HG03196 (cell line): ENCODE measurements around the gene CCNI.
"Not testable (repeated sequence)": the region's sequence is repeated elsewhere in the genome, so short reads cannot be mapped to it uniquely, and the experiment has no call there.

Source experiments
- ATAC-seq: cut with Tn5 transposase; IDR thresholded peaks from one replicate; pipeline ENCODE4 v1.9.1; 2021; ENCODE audit not compliant: unreplicated experiment

Gene CCNI

GRCh38 chr4:77040854-77041725, 34.7 kb downstream of the CCNI start:
- no peak for ATAC-seq

GRCh38 chr4:77040270-77040669, 35.5 kb downstream of the CCNI start:
- ATAC-seq, result no peak

GRCh38 chr4:77039796-77040195, 36.0 kb downstream of the CCNI start:
- ATAC-seq, result no peak

- no peak for ATAC-seq
These were observed 38.1 kb downstream of the CCNI start for GRCh38 chr4:77037736-77038135.

GRCh38 chr4:77037168-77037567, 38.6 kb downstream of the CCNI start:
- not testable (repeated sequence) for ATAC-seq

- no peak for ATAC-seq
These were observed 39.6 kb downstream of the CCNI start for GRCh38 chr4:77036206-77036605.

- no peak for ATAC-seq
These were observed 40.6 kb downstream of the CCNI start for GRCh38 chr4:77035153-77035552.

GRCh38 chr4:77031544-77031943, 44.2 kb downstream of the CCNI start:
- no peak for ATAC-seq

GRCh38 chr4:77029757-77030156, 46.0 kb downstream of the CCNI start:
- ATAC-seq, result not testable (repeated sequence)

- ATAC-seq, result no peak
These were observed 47.5 kb downstream of the CCNI start for GRCh38 chr4:77028246-77028645.

GRCh38 chr4:77026322-77026704, 49.5 kb downstream of the CCNI start:
- ATAC-seq, result no peak

- peak; percentile 72 for ATAC-seq
These were observed 50.0 kb downstream of the CCNI start for GRCh38 chr4:77025643-77026321.

GRCh38 chr4:77023920-77024319, 51.9 kb downstream of the CCNI start:
- ATAC-seq, result no peak

- no peak for ATAC-seq
These were observed 53.1 kb downstream of the CCNI start for GRCh38 chr4:77022560-77023179.

- ATAC-seq, result no peak
These were observed 54.1 kb downstream of the CCNI start for GRCh38 chr4:77021614-77022089.

- ATAC-seq, result no peak
These were observed 55.8 kb downstream of the CCNI start for GRCh38 chr4:77020017-77020416.

- ATAC-seq, result no peak
These were observed 60.4 kb downstream of the CCNI start for GRCh38 chr4:77015390-77015789.

- no peak for ATAC-seq
These were observed 61.5 kb downstream of the CCNI start for GRCh38 chr4:77014256-77014655.

GRCh38 chr4:77012726-77013125, 63.1 kb downstream of the CCNI start:
- no peak for ATAC-seq

GRCh38 chr4:77010841-77011354, 64.9 kb downstream of the CCNI start:
- ATAC-seq, result no peak

GRCh38 chr4:77009511-77010115, 66.2 kb downstream of the CCNI start:
- no peak for ATAC-seq
